22Rv1 (cell line): ENCODE data around the gene GABRD.

Source experiments
- CTCF ChIP-seq: fragments of 450-650 bp; IDR thresholded peaks from 2 replicates; pipeline ENCODE4 v1.5.1; 2017; ENCODE audit warnings: mild to moderate bottlenecking
- ZFX ChIP-seq: fragments of 450-650 bp; IDR thresholded peaks from 2 replicates; pipeline ENCODE4 v1.6.1; 2017; ENCODE audit warnings: antibody characterized with exemption, borderline replicate concordance

- no peak for TF ChIP-seq CTCF
- TF ChIP-seq ZFX = no peak
Measured at GRCh38 chr1:2000850-2001249, 18.3 kb upstream of the GABRD start.
